ENCODE data around the gene PXMP2.

DNA sequence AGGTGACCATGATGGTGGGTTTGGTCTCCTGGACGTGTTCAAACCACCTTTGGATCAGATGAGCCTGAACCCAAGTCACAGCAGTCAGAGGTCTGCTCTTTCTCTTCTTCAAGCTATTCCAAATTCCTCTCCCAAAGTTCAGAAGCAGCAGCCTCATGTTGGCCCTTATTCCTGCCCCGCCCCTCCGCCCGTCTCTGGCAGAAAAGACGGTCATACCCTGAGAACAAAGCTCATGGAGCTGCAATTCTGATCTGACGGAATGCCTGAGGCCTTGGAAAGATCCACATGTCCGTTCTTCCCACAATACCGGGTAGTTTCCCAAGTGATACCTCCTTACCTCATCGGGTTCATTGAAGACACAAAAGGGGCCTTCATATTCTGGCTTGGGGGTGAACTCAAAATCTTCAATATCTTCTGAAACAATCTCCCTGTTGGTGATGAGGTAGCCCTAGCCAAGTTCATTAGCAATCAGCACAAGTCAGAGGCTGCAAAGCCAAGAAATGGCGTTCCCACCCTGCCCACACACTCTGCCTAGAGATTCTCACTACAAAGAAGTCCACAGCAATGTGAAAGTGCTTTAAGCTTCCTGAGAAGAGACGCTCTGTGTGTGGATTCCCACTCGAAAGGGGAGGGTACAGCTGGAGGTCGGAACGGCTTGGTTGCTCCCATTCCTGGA is 11.5 kb upstream of the PXMP2 start:
- TF ChIP-seq, protein P1, sequence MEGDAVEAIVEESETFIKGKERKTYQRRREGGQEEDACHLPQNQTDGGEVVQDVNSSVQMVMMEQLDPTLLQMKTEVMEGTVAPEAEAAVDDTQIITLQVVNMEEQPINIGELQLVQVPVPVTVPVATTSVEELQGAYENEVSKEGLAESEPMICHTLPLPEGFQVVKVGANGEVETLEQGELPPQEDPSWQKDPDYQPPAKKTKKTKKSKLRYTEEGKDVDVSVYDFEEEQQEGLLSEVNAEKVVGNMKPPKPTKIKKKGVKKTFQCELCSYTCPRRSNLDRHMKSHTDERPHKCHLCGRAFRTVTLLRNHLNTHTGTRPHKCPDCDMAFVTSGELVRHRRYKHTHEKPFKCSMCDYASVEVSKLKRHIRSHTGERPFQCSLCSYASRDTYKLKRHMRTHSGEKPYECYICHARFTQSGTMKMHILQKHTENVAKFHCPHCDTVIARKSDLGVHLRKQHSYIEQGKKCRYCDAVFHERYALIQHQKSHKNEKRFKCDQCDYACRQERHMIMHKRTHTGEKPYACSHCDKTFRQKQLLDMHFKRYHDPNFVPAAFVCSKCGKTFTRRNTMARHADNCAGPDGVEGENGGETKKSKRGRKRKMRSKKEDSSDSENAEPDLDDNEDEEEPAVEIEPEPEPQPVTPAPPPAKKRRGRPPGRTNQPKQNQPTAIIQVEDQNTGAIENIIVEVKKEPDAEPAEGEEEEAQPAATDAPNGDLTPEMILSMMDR (IDR thresholded peaks at IDR 0.05) = no peak
- no peak for TF ChIP-seq EP300 (IDR thresholded peaks at IDR 0.05)

All from tibial nerve (tissue), 4 donors.